ENCODE results near the gene AMFR.

DNA sequence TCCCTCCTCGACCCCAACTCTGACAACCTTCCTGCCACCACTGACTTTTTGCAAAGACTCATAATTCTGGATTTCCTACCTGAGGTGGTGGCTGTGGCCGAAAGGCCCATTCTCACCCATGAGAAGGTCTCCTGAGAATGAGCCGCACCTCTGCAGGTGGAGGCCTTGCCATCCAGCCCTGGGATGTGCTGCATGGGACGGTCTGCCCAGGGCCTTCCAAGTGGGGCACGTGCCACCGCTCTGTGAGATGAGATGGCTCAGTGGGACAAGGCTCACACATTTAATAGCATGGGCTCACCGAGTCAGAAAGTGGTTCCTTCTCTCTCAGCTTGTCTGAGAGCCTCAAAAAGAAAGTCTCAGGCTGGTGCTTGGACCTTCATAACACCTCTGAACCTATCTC is 112.8 kb downstream of the AMFR start:
- TF ChIP-seq CTCF (IDR thresholded peaks at IDR 0.05) = no peak
- TF ChIP-seq GABPB1 (CRISPR knock-in tag; IDR thresholded peaks at IDR 0.05) = no peak
- TF ChIP-seq, protein P1, sequence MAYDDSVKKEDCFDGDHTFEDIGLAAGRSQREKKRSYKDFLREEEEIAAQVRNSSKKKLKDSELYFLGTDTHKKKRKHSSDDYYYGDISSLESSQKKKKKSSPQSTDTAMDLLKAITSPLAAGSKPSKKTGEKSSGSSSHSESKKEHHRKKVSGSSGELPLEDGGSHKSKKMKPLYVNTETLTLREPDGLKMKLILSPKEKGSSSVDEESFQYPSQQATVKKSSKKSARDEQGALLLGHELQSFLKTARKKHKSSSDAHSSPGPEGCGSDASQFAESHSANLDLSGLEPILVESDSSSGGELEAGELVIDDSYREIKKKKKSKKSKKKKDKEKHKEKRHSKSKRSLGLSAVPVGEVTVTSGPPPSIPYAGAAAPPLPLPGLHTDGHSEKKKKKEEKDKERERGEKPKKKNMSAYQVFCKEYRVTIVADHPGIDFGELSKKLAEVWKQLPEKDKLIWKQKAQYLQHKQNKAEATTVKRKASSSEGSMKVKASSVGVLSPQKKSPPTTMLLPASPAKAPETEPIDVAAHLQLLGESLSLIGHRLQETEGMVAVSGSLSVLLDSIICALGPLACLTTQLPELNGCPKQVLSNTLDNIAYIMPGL (CRISPR knock-in tag; IDR thresholded peaks at IDR 0.05) = no peak

Data from WTC11 (cell line).